HepG2 (cell line): ENCODE results near the gene DCLRE1B. TPM values are rescaled to one million over a fixed set of nuclear protein-coding genes. Genes with fewer than 3 reads are reported as not detected.

Experiments
- ATAC-seq: fragments of 200-7000 bp; cut with Tn5 transposase; 3 replicates; pipeline ENCODE4 v1.9.1; 2020; ENCODE audit warnings: mild to moderate bottlenecking, moderate library complexity
- BruUV-seq: library from RNA; stranded (reverse); fragments of 400-500 nt; replicated peaks from 2 replicates; lab custom pipeline; 2021; lab: Mats Ljungman, UMichigan
- CTCF ChIA-PET: fragments of 300-600 bp; formaldehyde crosslinking; extraction: SDS; loops from one replicate; lab custom pipeline; 2021; ENCODE audit warnings: low total read pairs, inconsistent platforms, low intra/inter-chr PET ratio; lab: Yijun Ruan, JAX
- POLR2A ChIA-PET: fragments of 350-600 bp; sonication (Branson Sonifier 250); formaldehyde crosslinking; loops from one replicate; lab custom pipeline; 2020; ENCODE audit warnings: antibody characterized with exemption, inconsistent platforms; lab: Yijun Ruan, JAX
- DNase-seq: peaks from one replicate; pipeline ENCODE4 v3.0.0-alpha.2; 2015; ENCODE audit warnings: low spot score
- FAIRE-seq: peaks from 3 replicates; lab custom pipeline; 2011; peaks lifted over from hg19 to GRCh38; lab: Jason Lieb, UNC
- H2AFZ ChIP-seq: one replicate; pipeline ENCODE4 v1.6.1; 2011; ENCODE audit warnings: low read length, inconsistent platforms
- H3K27ac ChIP-seq: fragments of 300-600 bp; 3 replicates; pipeline ENCODE4 v1.8.0; 2011; ENCODE audit warnings: mixed run types, mild to moderate bottlenecking, mixed read lengths, low read length, inconsistent platforms; ENCODE audit not compliant: insufficient read depth; ENCODE audit errors: extremely low read length
- H3K27me3 ChIP-seq, 2 experiments: fragments of 200-600 bp in 1 of 2; 2 replicates in 1 of 2; 3 replicates in 1 of 2; pipeline versions ENCODE4 v1.6.0 to v1.8.0; 2011; ENCODE audit warnings: low read length in 2 of 2, mild to moderate bottlenecking in 2 of 2, moderate library complexity in 2 of 2, inconsistent platforms in 1 of 2; ENCODE audit not compliant: insufficient read depth in 2 of 2, control insufficient read depth in 1 of 2
- H3K36me3 ChIP-seq, 2 experiments: fragments of 200-600 bp in 1 of 2; replicated peaks in 1 of 2; 2 replicates in 1 of 2; 3 replicates in 1 of 2; pipeline versions ENCODE4 v1.5.1 to v1.8.0; 2011; ENCODE audit warnings: low read length in 2 of 2, inconsistent platforms in 1 of 2; ENCODE audit not compliant: insufficient read depth in 2 of 2, control insufficient read depth in 1 of 2
- H3K4me1 ChIP-seq: 2 replicates; pipeline ENCODE4 v1.5.1; 2012; ENCODE audit warnings: low read length, inconsistent platforms; ENCODE audit not compliant: insufficient read depth
- H3K4me2 ChIP-seq: 2 replicates; pipeline ENCODE4 v1.6.0; 2011; ENCODE audit warnings: low read depth, low read length, inconsistent platforms
- H3K4me3 ChIP-seq, 3 experiments: fragments of 200-600 bp in 1 of 3; sonication (generic), shearing (Covaris generic) in 1 of 3; replicated peaks in 1 of 3; 2 replicates each; pipeline ENCODE4 v1.5.1; 2011 to 2016; ENCODE audit warnings: low read length in 3 of 3, inconsistent platforms in 2 of 3, low read depth in 2 of 3, mild to moderate bottlenecking in 2 of 3, control low read depth in 1 of 3, mixed read lengths in 1 of 3; ENCODE audit not compliant: insufficient read depth in 1 of 3
- H3K79me2 ChIP-seq: one replicate; pipeline ENCODE4 v1.6.1; 2011; ENCODE audit warnings: low read length, inconsistent platforms; ENCODE audit not compliant: insufficient read depth
- H3K9ac ChIP-seq: 2 replicates; pipeline ENCODE4 v1.6.0; 2011; ENCODE audit warnings: mild to moderate bottlenecking, low read depth, low read length, inconsistent platforms; ENCODE audit not compliant: insufficient read depth
- H3K9me3 ChIP-seq: 2 replicates; pipeline ENCODE4 v1.5.1; 2012; ENCODE audit warnings: mild to moderate bottlenecking, low read length
- H4K20me1 ChIP-seq: 2 replicates; pipeline ENCODE4 v1.6.0; 2011; ENCODE audit warnings: inconsistent platforms, mild to moderate bottlenecking, low read length, moderate library complexity; ENCODE audit not compliant: insufficient read depth
- CHD2 ChIP-seq: IDR thresholded peaks from 2 replicates; pipeline ENCODE4 v1.6.1; 2011; ENCODE audit warnings: low read depth, low read length, improper control_type of control experiment
- GTF2F1 ChIP-seq: fragments of 150-350 bp; IDR thresholded peaks from 2 replicates; pipeline ENCODE4 v1.6.1; 2014; ENCODE audit warnings: low read length
- MTF1 ChIP-seq: sonication (generic); formaldehyde crosslinking; IDR thresholded peaks from 2 replicates; pipeline ENCODE4 v1.5.0; 2020; ENCODE audit warnings: missing genetic modification reagents
- RFX1 ChIP-seq: fragments of 450-650 bp; IDR thresholded peaks from 2 replicates; pipeline ENCODE4 v1.6.1; 2017
- SP1 ChIP-seq, 2 experiments: fragments of 450-650 bp in 1 of 2; sonication (generic) in 1 of 2; formaldehyde crosslinking in 1 of 2; IDR thresholded peaks; 2 replicates each; pipeline versions ENCODE4 v1.4.0 to v1.6.1; 2016 to 2020; ENCODE audit warnings: missing genetic modification reagents in 1 of 2
- SRF ChIP-seq: IDR thresholded peaks from 2 replicates; pipeline ENCODE4 v1.6.1; 2011; ENCODE audit warnings: mild to moderate bottlenecking, low read depth, low read length, moderate library complexity
- ZNF207 ChIP-seq: fragments of 450-650 bp; IDR thresholded peaks from 2 replicates; pipeline ENCODE4 v1.6.1; 2016; ENCODE audit warnings: antibody characterized with exemption, borderline replicate concordance
- ZNF747 ChIP-seq: sonication (generic); formaldehyde crosslinking; IDR thresholded peaks from 2 replicates; pipeline ENCODE4 v1.8.1; 2023; ENCODE audit warnings: missing genetic modification reagents, mild to moderate bottlenecking, borderline replicate concordance
- in situ Hi-C: cut with HindIII; loops from 2 replicates; pipeline ENCODE4 v1.10.0; 2017; ENCODE audit warnings: low pct_unique_long_range_greater_than_20kb; ENCODE audit not compliant: extremely low pct_ligation_motif_present
- intact Hi-C: fragments of 100-400 bp; cut with micrococcal nuclease; formaldehyde crosslinking; loops from one replicate; pipeline ENCODE4 v1.10.0; 2022; ENCODE audit not compliant: unreplicated experiment
- polyA plus RNA-seq, 8 experiments: library from polyadenylated mRNA; depleted of rRNA in 3 of 8; stranded (reverse) in 7 of 8; unstranded in 1 of 8; fragments of >200 nt; fragmentation: Illumina TruSeq in 4 of 8; extraction: Trizol in 4 of 8; gene quantifications; 2 replicates each; pipeline versions ENCODE4 v1.2.1 to v1.2.3, GENCODE V29; 2011 to 2016; ENCODE audit warnings: low read depth in 4 of 8, missing spikeins in 1 of 8, mixed read lengths in 1 of 8; ENCODE audit not compliant: insufficient read depth in 1 of 8
- total RNA-seq, 5 experiments: library from RNA; depleted of rRNA; stranded (reverse); fragments of >200 nt; fragmentation: Illumina TruSeq; extraction: Trizol; gene quantifications; 2 replicates each; pipeline ENCODE4 v1.2.3, GENCODE V29; 2016; ENCODE audit warnings: low read depth in 1 of 5
- TF ChIP-seq, protein P1 (sequence below): sonication (generic); formaldehyde crosslinking; IDR thresholded peaks from 2 replicates; pipeline ENCODE4 v1.4.0; 2020; ENCODE audit warnings: mild to moderate bottlenecking, missing genetic modification reagents
- TF ChIP-seq, protein P2 (sequence below): IDR thresholded peaks from 2 replicates; pipeline ENCODE4 v1.6.1; 2016; ENCODE audit warnings: missing biosample characterization, missing genetic modification reagents, low read depth
- TF ChIP-seq, protein P3 (sequence below), 2 experiments: sonication (generic) in 1 of 2; formaldehyde crosslinking in 1 of 2; IDR thresholded peaks; 2 replicates each; pipeline versions ENCODE4 v1.4.0 to v1.6.1; 2018 to 2020; ENCODE audit warnings: missing genetic modification reagents in 2 of 2, borderline replicate concordance in 1 of 2, low read depth in 1 of 2, mild to moderate bottlenecking in 1 of 2, missing biosample characterization in 1 of 2
- TF ChIP-seq, protein P4 (sequence below): sonication (generic); formaldehyde crosslinking; IDR thresholded peaks from 2 replicates; pipeline ENCODE4 v1.5.0; 2020; ENCODE audit warnings: mild to moderate bottlenecking, missing genetic modification reagents, borderline replicate concordance
- TF ChIP-seq, protein P5 (sequence below): sonication (generic); formaldehyde crosslinking; IDR thresholded peaks from 2 replicates; pipeline ENCODE4 v1.4.0; 2020; ENCODE audit warnings: missing genetic modification reagents
- TF ChIP-seq, protein P6 (sequence below): sonication (generic); formaldehyde crosslinking; IDR thresholded peaks from 2 replicates; pipeline ENCODE4 v1.4.0; 2020; ENCODE audit warnings: missing genetic modification reagents, low read depth, mild to moderate bottlenecking, borderline replicate concordance

Gene DCLRE1B
- total and polyA plus RNA-seq, 2 of the 13 experiments (the other 11 are each of a cell fraction or from before 2014, with no cell fraction given): 2.7 to 8.0 TPM

DNA sequence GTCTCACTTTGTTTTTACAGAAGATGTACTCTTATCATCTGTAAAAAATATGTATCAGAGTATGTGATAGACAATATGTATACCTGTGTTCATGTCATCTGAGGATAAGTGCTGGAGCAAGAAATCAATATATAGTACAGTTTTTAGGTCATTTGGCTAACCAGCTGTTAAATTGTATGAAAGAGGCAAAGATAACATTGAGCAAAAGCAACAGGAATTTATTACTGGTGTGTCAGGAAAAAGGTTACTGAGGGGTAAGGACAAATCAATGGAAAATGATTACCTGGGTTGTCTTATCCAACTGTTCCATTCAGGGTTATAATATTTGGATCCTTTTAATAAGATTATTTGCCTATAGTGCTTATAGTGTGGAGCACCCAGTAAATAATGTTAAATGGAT is 28.9 kb downstream of the DCLRE1B start:
- in situ Hi-C loops: no loop called here
- Histone ChIP-seq H2AFZ (no peak overlapping the region), H3K4me2 (no peak overlapping the region), H3K4me3 (no peak overlapping the region), H3K27me3 (no peaks in the 10 kb centered on the region; a peak in 1 of 5 replicates), H3K27ac (no peak overlapping the region), H3K36me3 (no peaks in the 10 kb centered on the region), H3K9ac (no peak overlapping the region), H4K20me1 (peaks cover 21% of the 10 kb centered on the region), H3K79me2 (peaks cover 87% of the 10 kb centered on the region), H3K9me3 (no peaks in the 10 kb centered on the region), H3K4me1 (peaks cover 53% of the 10 kb centered on the region)
- FAIRE-seq (no peak), ATAC-seq (no peak), DNase-seq (no peak)
- no TSS peak for BruUV-seq
- intact Hi-C loops: no loop called here
- POLR2A ChIA-PET: no interaction called here
- CTCF ChIA-PET: no interaction called here
- TF ChIP-seq SRF (no peak), RFX1 (no peak), ZNF747 (CRISPR knock-in tag) (no peak), CHD2 (no peak), SP1 (IDR thresholded peaks at IDR 0.05) (no peak), SP1 (CRISPR knock-in tag; IDR thresholded peaks at IDR 0.05) (no peak), GTF2F1 (no peak), MTF1 (CRISPR knock-in tag) (no peak), ZNF207 (no peak)
- TF ChIP-seq, protein P1, sequence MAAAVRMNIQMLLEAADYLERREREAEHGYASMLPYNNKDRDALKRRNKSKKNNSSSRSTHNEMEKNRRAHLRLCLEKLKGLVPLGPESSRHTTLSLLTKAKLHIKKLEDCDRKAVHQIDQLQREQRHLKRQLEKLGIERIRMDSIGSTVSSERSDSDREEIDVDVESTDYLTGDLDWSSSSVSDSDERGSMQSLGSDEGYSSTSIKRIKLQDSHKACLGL: no peak
- TF ChIP-seq, protein P2, sequence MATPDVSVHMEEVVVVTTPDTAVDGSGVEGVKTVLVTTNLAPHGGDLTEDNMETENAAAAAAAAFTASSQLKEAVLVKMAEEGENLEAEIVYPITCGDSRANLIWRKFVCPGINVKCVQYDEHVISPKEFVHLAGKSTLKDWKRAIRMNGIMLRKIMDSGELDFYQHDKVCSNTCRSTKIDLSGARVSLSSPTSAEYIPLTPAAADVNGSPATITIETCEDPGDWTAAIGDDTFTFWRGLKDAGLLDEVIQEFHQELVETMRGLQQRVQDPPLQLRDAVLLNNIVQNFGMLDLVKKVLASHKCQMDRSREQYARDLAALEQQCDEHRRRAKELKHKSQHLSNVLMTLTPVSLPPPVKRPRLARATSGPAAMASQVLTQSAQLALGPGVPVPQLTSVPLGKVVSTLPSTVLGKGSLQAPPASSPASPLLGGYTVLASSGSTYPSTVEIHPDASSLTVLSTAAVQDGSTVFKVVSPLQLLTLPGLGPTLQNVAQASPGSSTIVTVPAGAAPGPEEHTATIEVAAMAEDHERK (CRISPR knock-in tag): no peak
- TF ChIP-seq, protein P3, sequence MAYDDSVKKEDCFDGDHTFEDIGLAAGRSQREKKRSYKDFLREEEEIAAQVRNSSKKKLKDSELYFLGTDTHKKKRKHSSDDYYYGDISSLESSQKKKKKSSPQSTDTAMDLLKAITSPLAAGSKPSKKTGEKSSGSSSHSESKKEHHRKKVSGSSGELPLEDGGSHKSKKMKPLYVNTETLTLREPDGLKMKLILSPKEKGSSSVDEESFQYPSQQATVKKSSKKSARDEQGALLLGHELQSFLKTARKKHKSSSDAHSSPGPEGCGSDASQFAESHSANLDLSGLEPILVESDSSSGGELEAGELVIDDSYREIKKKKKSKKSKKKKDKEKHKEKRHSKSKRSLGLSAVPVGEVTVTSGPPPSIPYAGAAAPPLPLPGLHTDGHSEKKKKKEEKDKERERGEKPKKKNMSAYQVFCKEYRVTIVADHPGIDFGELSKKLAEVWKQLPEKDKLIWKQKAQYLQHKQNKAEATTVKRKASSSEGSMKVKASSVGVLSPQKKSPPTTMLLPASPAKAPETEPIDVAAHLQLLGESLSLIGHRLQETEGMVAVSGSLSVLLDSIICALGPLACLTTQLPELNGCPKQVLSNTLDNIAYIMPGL (CRISPR knock-in tag; IDR thresholded peaks at IDR 0.05; ENCODE audit: borderline replicate concordance in 1 of 2, low read depth in 1 of 2): no peak
- TF ChIP-seq, protein P4, sequence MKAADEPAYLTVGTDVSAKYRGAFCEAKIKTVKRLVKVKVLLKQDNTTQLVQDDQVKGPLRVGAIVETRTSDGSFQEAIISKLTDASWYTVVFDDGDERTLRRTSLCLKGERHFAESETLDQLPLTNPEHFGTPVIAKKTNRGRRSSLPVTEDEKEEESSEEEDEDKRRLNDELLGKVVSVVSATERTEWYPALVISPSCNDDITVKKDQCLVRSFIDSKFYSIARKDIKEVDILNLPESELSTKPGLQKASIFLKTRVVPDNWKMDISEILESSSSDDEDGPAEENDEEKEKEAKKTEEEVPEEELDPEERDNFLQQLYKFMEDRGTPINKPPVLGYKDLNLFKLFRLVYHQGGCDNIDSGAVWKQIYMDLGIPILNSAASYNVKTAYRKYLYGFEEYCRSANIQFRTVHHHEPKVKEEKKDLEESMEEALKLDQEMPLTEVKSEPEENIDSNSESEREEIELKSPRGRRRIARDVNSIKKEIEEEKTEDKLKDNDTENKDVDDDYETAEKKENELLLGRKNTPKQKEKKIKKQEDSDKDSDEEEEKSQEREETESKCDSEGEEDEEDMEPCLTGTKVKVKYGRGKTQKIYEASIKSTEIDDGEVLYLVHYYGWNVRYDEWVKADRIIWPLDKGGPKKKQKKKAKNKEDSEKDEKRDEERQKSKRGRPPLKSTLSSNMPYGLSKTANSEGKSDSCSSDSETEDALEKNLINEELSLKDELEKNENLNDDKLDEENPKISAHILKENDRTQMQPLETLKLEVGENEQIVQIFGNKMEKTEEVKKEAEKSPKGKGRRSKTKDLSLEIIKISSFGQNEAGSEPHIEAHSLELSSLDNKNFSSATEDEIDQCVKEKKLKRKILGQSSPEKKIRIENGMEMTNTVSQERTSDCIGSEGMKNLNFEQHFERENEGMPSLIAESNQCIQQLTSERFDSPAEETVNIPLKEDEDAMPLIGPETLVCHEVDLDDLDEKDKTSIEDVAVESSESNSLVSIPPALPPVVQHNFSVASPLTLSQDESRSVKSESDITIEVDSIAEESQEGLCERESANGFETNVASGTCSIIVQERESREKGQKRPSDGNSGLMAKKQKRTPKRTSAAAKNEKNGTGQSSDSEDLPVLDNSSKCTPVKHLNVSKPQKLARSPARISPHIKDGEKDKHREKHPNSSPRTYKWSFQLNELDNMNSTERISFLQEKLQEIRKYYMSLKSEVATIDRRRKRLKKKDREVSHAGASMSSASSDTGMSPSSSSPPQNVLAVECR (CRISPR knock-in tag): no peak
- TF ChIP-seq, protein P5, sequence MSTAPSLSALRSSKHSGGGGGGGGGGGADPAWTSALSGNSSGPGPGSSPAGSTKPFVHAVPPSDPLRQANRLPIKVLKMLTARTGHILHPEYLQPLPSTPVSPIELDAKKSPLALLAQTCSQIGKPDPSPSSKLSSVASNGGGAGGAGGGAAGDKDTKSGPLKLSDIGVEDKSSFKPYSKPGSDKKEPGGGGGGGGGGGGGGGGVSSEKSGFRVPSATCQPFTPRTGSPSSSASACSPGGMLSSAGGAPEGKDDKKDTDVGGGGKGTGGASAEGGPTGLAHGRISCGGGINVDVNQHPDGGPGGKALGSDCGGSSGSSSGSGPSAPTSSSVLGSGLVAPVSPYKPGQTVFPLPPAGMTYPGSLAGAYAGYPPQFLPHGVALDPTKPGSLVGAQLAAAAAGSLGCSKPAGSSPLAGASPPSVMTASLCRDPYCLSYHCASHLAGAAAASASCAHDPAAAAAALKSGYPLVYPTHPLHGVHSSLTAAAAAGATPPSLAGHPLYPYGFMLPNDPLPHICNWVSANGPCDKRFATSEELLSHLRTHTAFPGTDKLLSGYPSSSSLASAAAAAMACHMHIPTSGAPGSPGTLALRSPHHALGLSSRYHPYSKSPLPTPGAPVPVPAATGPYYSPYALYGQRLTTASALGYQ (CRISPR knock-in tag): no peak
- TF ChIP-seq, protein P6, sequence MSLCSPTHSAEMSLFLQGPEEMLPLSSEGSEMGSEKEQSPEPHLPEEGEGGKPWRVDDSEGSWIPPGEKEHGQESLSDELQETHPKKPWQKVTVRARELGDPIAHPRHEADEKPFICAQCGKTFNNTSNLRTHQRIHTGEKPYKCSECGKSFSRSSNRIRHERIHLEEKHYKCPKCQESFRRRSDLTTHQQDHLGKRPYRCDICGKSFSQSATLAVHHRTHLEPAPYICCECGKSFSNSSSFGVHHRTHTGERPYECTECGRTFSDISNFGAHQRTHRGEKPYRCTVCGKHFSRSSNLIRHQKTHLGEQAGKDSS: no peak
